Measurements from ENCODE around the gene TIMM44. TPM values are rescaled to one million over a fixed set of nuclear protein-coding genes. Genes with fewer than 3 reads are reported as not detected.
"Not testable (repeated sequence)": the region's sequence is repeated elsewhere in the genome, so short reads cannot be mapped to it uniquely, and the experiment has no call there.

TIMM44 gene
- total and polyA plus RNA-seq, 7 experiments from 2014 or later = 16.7 to 97.6 (median 67.5) TPM

DNA sequence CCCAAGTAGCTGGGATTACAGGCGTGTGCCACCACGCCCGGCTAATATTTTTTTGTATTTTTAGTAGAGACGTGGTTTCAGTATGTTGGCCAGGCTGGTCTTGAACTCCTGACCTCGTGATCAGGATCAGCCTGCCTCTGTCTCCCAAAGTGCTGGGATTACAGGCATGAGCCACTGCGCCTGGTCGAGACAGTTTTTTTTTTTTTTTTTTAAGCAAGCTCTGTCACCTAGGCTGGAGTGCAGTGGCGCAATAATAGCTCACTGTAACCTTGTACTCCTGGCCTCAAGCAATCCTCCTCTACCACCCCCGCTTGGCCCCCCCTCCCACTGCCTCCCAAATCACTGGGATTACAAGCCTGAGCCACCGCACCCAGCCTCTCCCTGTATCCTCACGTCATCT, 46.2 kb downstream of the TIMM44 start:
- Histone ChIP-seq H3K27me3 (ENCODE audit: control insufficient read depth in 2 of 2, insufficient read depth in 2 of 2, low read length in 2 of 2) (no peaks in the 10 kb centered on the region), H3K36me3 (ENCODE audit: control insufficient read depth in 2 of 3, insufficient read depth in 3 of 3, low read length in 3 of 3) (no peaks in the 10 kb centered on the region), H3K4me1 (ENCODE audit: control insufficient read depth in 2 of 2, insufficient read depth in 2 of 2, low read length in 2 of 2) (no peaks in the 10 kb centered on the region), H3K4me3 (ENCODE audit: low read length) (no peak overlapping the region), H3K27ac (ENCODE audit: low read depth, low read length) (no peak overlapping the region), H3K9me3 (ENCODE audit: control insufficient read depth in 2 of 3, low read length in 3 of 3) (no peaks in the 10 kb centered on the region)
- ChIA-PET POLR2A (no interaction called here), CTCF (no interaction called here)
- Mint-ChIP-seq H3K9me3 (peaks cover 0 to 1% (median 0%) of the 10 kb centered on the region in 11 donors), H3K4me1 (peaks cover 0 to 2% (median 0%) of the 10 kb centered on the region in 7 donors), H3K27ac (no peak overlapping the region), H3K4me3 (no peak overlapping the region), H3K27me3 (peaks cover 0 to 11% (median 6%) of the 10 kb centered on the region in 5 donors), H3K36me3 (no peaks in the 10 kb centered on the region)
- ATAC-seq = no peak
- no peak for DNase-seq
- intact Hi-C loops (cut with micrococcal nuclease) = no loop called here

GRCh38 chr19:7895565-7895964, 47.9 kb downstream of the TIMM44 start:
- ChIA-PET CTCF (no interaction called here), POLR2A (no interaction called here)
- Mint-ChIP-seq H3K36me3 (no peaks in the 10 kb centered on the region), H3K27ac (no peak overlapping the region), H3K9me3 (peaks cover 0 to 1% (median 0%) of the 10 kb centered on the region in 11 donors), H3K27me3 (peaks cover 0 to 16% (median 7%) of the 10 kb centered on the region in 5 donors), H3K4me3 (no peak overlapping the region), H3K4me1 (no peaks in the 10 kb centered on the region)
- ATAC-seq (no peak), DNase-seq (no peak)
- H3K4me1 ChIP-seq (ENCODE audit: control insufficient read depth in 2 of 2, insufficient read depth in 2 of 2, low read length in 2 of 2) = no peaks in the 10 kb centered on the region
- no peaks in the 10 kb centered on the region for H3K36me3 ChIP-seq (ENCODE audit: control insufficient read depth in 2 of 3, insufficient read depth in 3 of 3, low read length in 3 of 3)
- H3K27me3 ChIP-seq (ENCODE audit: control insufficient read depth in 2 of 2, insufficient read depth in 2 of 2, low read length in 2 of 2) = no peaks in the 10 kb centered on the region
- no peak overlapping the region for H3K27ac ChIP-seq (ENCODE audit: low read depth, low read length)
- no peaks in the 10 kb centered on the region for H3K9me3 ChIP-seq (ENCODE audit: control insufficient read depth in 2 of 3, low read length in 3 of 3)
- no peak overlapping the region for H3K4me3 ChIP-seq (ENCODE audit: low read length)
- intact Hi-C loops (cut with micrococcal nuclease) = no loop called here

GRCh38 chr19:7894612-7895309, 48.7 kb downstream of the TIMM44 start:
- intact Hi-C loops (cut with micrococcal nuclease) = no loop called here
- Mint-ChIP-seq H3K9me3 (peaks cover 0 to 1% (median 0%) of the 10 kb centered on the region in 11 donors), H3K4me3 (peak overlapping the region in 1 of 10 donors; percentile 28), H3K4me1 (no peaks in the 10 kb centered on the region), H3K27ac (no peak overlapping the region), H3K36me3 (no peaks in the 10 kb centered on the region), H3K27me3 (peaks cover 0 to 20% (median 9%) of the 10 kb centered on the region in 5 donors)
- DNase-seq (no peak), ATAC-seq (no peak)
- no peaks in the 10 kb centered on the region for H3K36me3 ChIP-seq (ENCODE audit: control insufficient read depth in 2 of 3, insufficient read depth in 3 of 3, low read length in 3 of 3)
- ChIA-PET POLR2A (no interaction called here), CTCF (no interaction called here)
- H3K27ac ChIP-seq (ENCODE audit: low read depth, low read length) = no peak overlapping the region
- no peaks in the 10 kb centered on the region for H3K9me3 ChIP-seq (ENCODE audit: control insufficient read depth in 2 of 3, low read length in 3 of 3)
- H3K4me1 ChIP-seq (ENCODE audit: control insufficient read depth in 2 of 2, insufficient read depth in 2 of 2, low read length in 2 of 2) = no peaks in the 10 kb centered on the region
- H3K4me3 ChIP-seq (ENCODE audit: low read length) = no peak overlapping the region
- no peaks in the 10 kb centered on the region for H3K27me3 ChIP-seq (ENCODE audit: control insufficient read depth in 2 of 2, insufficient read depth in 2 of 2, low read length in 2 of 2)

GRCh38 chr19:7893362-7894101, 49.9 kb downstream of the TIMM44 start:
- not testable (repeated sequence) for ATAC-seq, H3K4me1 Mint-ChIP-seq, H3K27ac Mint-ChIP-seq

DNA sequence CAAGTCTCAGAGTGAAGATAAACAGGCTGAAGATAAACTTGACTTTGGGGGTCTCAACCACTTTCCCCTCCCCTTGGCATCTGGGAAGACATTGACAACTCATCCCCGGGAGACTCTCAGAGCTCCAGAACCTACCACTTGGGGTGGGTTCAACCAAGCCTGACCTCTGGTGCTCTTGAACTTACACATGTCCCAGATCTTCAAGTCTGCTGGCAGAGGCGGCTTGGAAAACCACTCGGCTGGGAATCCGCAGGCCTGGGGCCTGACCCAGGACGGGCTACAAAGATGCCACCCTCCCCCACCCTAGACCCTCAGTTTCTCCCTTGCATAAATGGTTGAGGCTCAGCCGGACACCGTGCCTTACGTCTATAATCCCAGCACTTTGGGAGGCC, 54.6 kb downstream of the TIMM44 start:
- H3K36me3 ChIP-seq (ENCODE audit: control insufficient read depth in 2 of 3, insufficient read depth in 3 of 3, low read length in 3 of 3) = no peaks in the 10 kb centered on the region
- no peak overlapping the region for H3K4me3 ChIP-seq (ENCODE audit: low read length)
- no peaks in the 10 kb centered on the region for H3K36me3 Mint-ChIP-seq
- peaks cover 5 to 26% (median 19%) of the 10 kb centered on the region in 5 donors for H3K27me3 Mint-ChIP-seq
- H3K9me3 Mint-ChIP-seq = peaks cover 0 to 1% (median 0%) of the 10 kb centered on the region in 11 donors
- H3K27me3 ChIP-seq (ENCODE audit: control insufficient read depth in 2 of 2, insufficient read depth in 2 of 2, low read length in 2 of 2) = peaks cover 0 to 3% of the 10 kb centered on the region in 2 donors
- POLR2A ChIA-PET = no interaction called here
- ATAC-seq (no peak), DNase-seq (no peak)
- H3K9me3 ChIP-seq (ENCODE audit: control insufficient read depth in 2 of 3, low read length in 3 of 3) = no peaks in the 10 kb centered on the region
- H3K27ac ChIP-seq (ENCODE audit: low read depth, low read length) = no peak overlapping the region
- intact Hi-C loops (cut with micrococcal nuclease) = no loop called here
- H3K4me1 ChIP-seq (ENCODE audit: control insufficient read depth in 2 of 2, insufficient read depth in 2 of 2, low read length in 2 of 2) = no peaks in the 10 kb centered on the region
- no peak overlapping the region for H3K27ac Mint-ChIP-seq
- CTCF ChIA-PET = no interaction called here
- peak overlapping the region in 1 of 10 donors; percentile 5 for H3K4me3 Mint-ChIP-seq
- peaks cover 0 to 3% (median 0%) of the 10 kb centered on the region in 7 donors for H3K4me1 Mint-ChIP-seq

More at GRCh38 chr19:7893362-7894101, 49.9 kb downstream of the TIMM44 start:
- H3K4me1 ChIP-seq (ENCODE audit: control insufficient read depth in 2 of 2, insufficient read depth in 2 of 2, low read length in 2 of 2); H3K36me3 Mint-ChIP-seq; H3K4me3 ChIP-seq (ENCODE audit: low read length); H3K27me3 ChIP-seq (ENCODE audit: control insufficient read depth in 2 of 2, insufficient read depth in 2 of 2, low read length in 2 of 2); H3K9me3 ChIP-seq (ENCODE audit: control insufficient read depth in 2 of 3, low read length in 3 of 3); intact Hi-C loops (cut with micrococcal nuclease); H3K4me3 Mint-ChIP-seq; H3K9me3 Mint-ChIP-seq; H3K27ac ChIP-seq (ENCODE audit: low read depth, low read length); H3K36me3 ChIP-seq (ENCODE audit: control insufficient read depth in 2 of 3, insufficient read depth in 3 of 3, low read length in 3 of 3); DNase-seq; POLR2A ChIA-PET: not testable (repeated sequence)
- H3K27me3 Mint-ChIP-seq = peaks cover 0 to 28% (median 14%) of the 10 kb centered on the region in 5 donors
- CTCF ChIA-PET = interaction anchor here (0.6 kb wide), 1 partner anchor 82 kb away, joined by 3 read pairs; no protein-coding TSS in a partner anchor

DNA sequence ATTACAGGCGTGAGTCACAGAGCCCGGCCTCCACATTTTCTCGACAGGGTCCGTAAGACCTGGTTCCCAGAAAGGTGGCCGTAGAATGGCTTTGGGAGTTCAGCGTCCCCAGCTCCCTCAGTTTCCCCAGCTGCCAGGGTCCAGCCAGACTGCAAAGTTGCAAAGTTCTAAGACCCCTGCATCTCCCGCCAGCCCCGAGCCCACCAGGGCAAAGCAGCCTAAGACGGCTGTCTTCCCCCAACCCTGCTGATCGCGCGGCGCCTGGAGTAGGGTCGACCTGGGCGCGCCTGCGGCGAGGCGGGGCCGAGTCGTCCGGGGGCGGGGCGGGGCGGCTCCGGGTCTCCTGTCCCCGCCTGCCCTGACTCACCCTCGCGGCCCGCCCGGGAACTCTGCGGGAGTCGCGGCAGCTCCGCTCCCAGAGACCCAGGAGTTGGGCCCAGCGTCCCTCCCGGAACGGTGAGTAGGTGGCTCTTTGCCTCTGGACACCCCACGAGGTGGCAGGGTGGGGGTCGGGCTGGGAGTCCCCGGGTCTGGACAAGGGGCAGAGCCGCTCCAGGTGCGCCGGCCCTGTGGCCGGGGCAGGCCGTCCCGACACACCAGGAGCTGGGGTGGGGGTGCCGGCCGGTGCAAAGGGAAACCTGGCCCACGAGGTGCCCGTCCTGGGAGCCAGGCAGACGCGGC, 55.2 kb downstream of the TIMM44 start, which contains the start of gene LRRC8E:
TSS of gene LRRC8E (plus strand) at position 366 of the 681 bp plus-strand sequence. CDS start 7,094 bp downstream, outside the sequence.
- Histone ChIP-seq H3K4me3 (ENCODE audit: low read length) (no peak within 1 kb of the TSS), H3K27ac (ENCODE audit: low read depth, low read length) (no peak within 1 kb of the TSS), H3K36me3 (ENCODE audit: control insufficient read depth in 2 of 3, insufficient read depth in 3 of 3, low read length in 3 of 3) (no peaks in the 10 kb centered on the region), H3K4me1 (ENCODE audit: control insufficient read depth in 2 of 2, insufficient read depth in 2 of 2, low read length in 2 of 2) (no peaks in the 10 kb centered on the region), H3K9me3 (ENCODE audit: control insufficient read depth in 2 of 3, low read length in 3 of 3) (no peaks in the 10 kb centered on the region), H3K27me3 (ENCODE audit: control insufficient read depth in 2 of 2, insufficient read depth in 2 of 2, low read length in 2 of 2) (peaks cover 0 to 3% of the 10 kb centered on the region in 2 donors)
- Mint-ChIP-seq H3K27me3 (peaks cover 5 to 26% (median 19%) of the 10 kb centered on the region in 5 donors), H3K4me1 (peaks cover 0 to 5% (median 0%) of the 10 kb centered on the region in 7 donors), H3K36me3 (no peaks in the 10 kb centered on the region), H3K4me3 (peak within 1 kb of the TSS in 1 of 10 donors; percentile 5), H3K9me3 (peaks cover 0 to 1% (median 0%) of the 10 kb centered on the region in 11 donors), H3K27ac (no peak within 1 kb of the TSS)
- intact Hi-C loops (cut with micrococcal nuclease) = no loop called here
- DNase-seq (peak in 1 of 9 donors; percentile 57), ATAC-seq (peak; percentile 54)
- CTCF ChIA-PET = no interaction called here
- POLR2A ChIA-PET = no interaction called here
